ENCODE results near the gene IDE.
"Not testable (repeated sequence)": the region's sequence is repeated elsewhere in the genome, so short reads cannot be mapped to it uniquely, and the experiment has no call there.

GRCh38 chr10:92436065-92436464 is 137.8 kb downstream of the IDE start:
- TF ChIP-seq CTCF (IDR thresholded peaks at IDR 0.05; ENCODE audit: borderline replicate concordance, extremely low read depth, low read length, poor library complexity, severe bottlenecking); EZH2 (IDR thresholded peaks at IDR 0.05; ENCODE audit: borderline replicate concordance, low read depth, low read length, severe bottlenecking): not testable (repeated sequence)

All from DND-41 (cell line).